ENCODE measurements around the gene HS6ST3.

Gene HS6ST3

GRCh38 chr13:96199315-96199714 is 109.4 kb downstream of the HS6ST3 start:
- DNase-seq (ENCODE audit: low read depth in 3 of 3) = no peak

GRCh38 chr13:96200810-96201209 is 110.9 kb downstream of the HS6ST3 start:
- DNase-seq (ENCODE audit: low read depth in 3 of 3) = no peak

- DNase-seq (ENCODE audit: low read depth in 3 of 3) = no peak
Observed at GRCh38 chr13:96202315-96202714, 112.4 kb downstream of the HS6ST3 start.

- no peak for DNase-seq (ENCODE audit: low read depth in 3 of 3)
Observed at GRCh38 chr13:96203471-96203870, 113.6 kb downstream of the HS6ST3 start.

GRCh38 chr13:96214824-96215445 is 125.0 kb downstream of the HS6ST3 start:
- DNase-seq (ENCODE audit: low read depth in 3 of 3) = no peak

- DNase-seq (ENCODE audit: low read depth in 3 of 3) = no peak
Observed at GRCh38 chr13:96216543-96216942, 126.6 kb downstream of the HS6ST3 start.

GRCh38 chr13:96218475-96218874 is 128.6 kb downstream of the HS6ST3 start:
- no peak for DNase-seq (ENCODE audit: low read depth in 3 of 3)

GRCh38 chr13:96221471-96221870 is 131.6 kb downstream of the HS6ST3 start:
- no peak for DNase-seq (ENCODE audit: low read depth in 3 of 3)

GRCh38 chr13:96223231-96223630 is 133.3 kb downstream of the HS6ST3 start:
- no peak for DNase-seq (ENCODE audit: low read depth in 3 of 3)

GRCh38 chr13:96229356-96229755 is 139.4 kb downstream of the HS6ST3 start:
- DNase-seq (ENCODE audit: low read depth in 3 of 3) = no peak

GRCh38 chr13:96238241-96238640 is 148.3 kb downstream of the HS6ST3 start:
- DNase-seq (ENCODE audit: low read depth in 3 of 3) = no peak

- no peak for DNase-seq (ENCODE audit: low read depth in 3 of 3)
Observed at GRCh38 chr13:96238861-96239260, 149.0 kb downstream of the HS6ST3 start.

GRCh38 chr13:96243376-96243775 is 153.5 kb downstream of the HS6ST3 start:
- no peak for DNase-seq (ENCODE audit: low read depth in 3 of 3)

- no peak for DNase-seq (ENCODE audit: low read depth in 3 of 3)
Observed at GRCh38 chr13:96248103-96248502, 158.2 kb downstream of the HS6ST3 start.

GRCh38 chr13:96248996-96249395 is 159.1 kb downstream of the HS6ST3 start:
- DNase-seq (ENCODE audit: low read depth in 3 of 3) = no peak

GRCh38 chr13:96252903-96253302 is 163.0 kb downstream of the HS6ST3 start:
- no peak for DNase-seq (ENCODE audit: low read depth in 3 of 3)

GRCh38 chr13:96273196-96273595 is 183.3 kb downstream of the HS6ST3 start:
- no peak for DNase-seq (ENCODE audit: low read depth in 3 of 3)

- no peak for DNase-seq (ENCODE audit: low read depth in 3 of 3)
Observed at GRCh38 chr13:96274046-96274445, 184.1 kb downstream of the HS6ST3 start.

- DNase-seq (ENCODE audit: low read depth in 3 of 3) = no peak
Observed at GRCh38 chr13:96279904-96280303, 190.0 kb downstream of the HS6ST3 start.

- no peak for DNase-seq (ENCODE audit: low read depth in 3 of 3)
Observed at GRCh38 chr13:96284971-96285370, 195.1 kb downstream of the HS6ST3 start.

- no peak for DNase-seq (ENCODE audit: low read depth in 3 of 3)
Observed at GRCh38 chr13:96285729-96286128, 195.8 kb downstream of the HS6ST3 start.

- no peak for DNase-seq (ENCODE audit: low read depth in 3 of 3)
Observed at GRCh38 chr13:96294930-96295881, 205.3 kb downstream of the HS6ST3 start.

- DNase-seq (ENCODE audit: low read depth in 3 of 3) = no peak
Observed at GRCh38 chr13:96297360-96297759, 207.5 kb downstream of the HS6ST3 start.

All from stimulated activated CD4-positive, alpha-beta T cell treated with anti-CD3 and anti-CD28 coated beads, TNF-alpha, amount 100 ng/mL, for 4 hours (primary cell).